Measurements from ENCODE around the gene DMAC2L. TPM values are rescaled to one million over a fixed set of nuclear protein-coding genes. Genes with fewer than 3 reads are reported as not detected.

DMAC2L gene
- total RNA-seq, 1 donor from 2014 or later, result 29.3 TPM

DNA sequence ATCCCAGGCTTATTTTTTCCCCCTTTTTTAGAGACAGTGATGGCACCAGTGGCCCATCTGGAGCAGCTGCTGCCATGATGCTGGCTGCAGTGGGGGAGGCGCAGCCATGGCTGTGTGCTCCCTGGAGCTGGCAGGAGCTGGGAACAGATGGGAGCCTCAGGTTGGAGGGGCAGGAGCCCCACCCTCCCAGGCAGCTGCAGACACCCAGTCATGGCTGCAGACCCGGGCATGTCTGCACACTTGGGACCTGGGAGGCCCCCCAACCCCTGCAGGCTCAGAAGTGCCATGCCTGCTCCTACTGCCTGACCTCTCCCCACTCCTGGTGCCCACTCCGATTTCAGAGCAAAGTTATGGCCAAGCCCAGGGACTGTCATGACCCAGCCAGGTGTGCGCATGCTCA, 59.4 kb downstream of the DMAC2L start:
- intact Hi-C loops (cut with DNase I), result no loop called here
- no peak for DNase-seq (ENCODE audit: low spot score)

DNA sequence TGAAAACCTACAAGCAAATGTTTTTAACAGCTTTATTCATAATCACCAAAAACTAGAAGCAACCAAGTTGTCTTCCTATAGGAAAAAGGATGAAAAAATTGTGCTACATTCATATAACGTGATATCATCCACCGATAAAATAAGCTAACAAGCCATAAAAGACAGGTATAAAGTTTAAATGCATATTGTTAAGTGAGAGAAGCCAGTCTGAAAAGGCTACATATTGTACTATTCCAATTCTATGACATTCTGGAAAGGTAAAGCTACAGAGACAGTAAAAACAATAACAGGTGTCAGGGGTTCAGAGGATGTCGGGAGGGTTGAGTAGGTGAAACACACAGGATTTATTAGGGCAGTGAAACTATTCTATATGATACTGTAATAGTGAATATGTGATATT, 61.8 kb downstream of the DMAC2L start:
- intact Hi-C loops (cut with DNase I), result no loop called here
- DNase-seq (ENCODE audit: low spot score), result no peak

DNA sequence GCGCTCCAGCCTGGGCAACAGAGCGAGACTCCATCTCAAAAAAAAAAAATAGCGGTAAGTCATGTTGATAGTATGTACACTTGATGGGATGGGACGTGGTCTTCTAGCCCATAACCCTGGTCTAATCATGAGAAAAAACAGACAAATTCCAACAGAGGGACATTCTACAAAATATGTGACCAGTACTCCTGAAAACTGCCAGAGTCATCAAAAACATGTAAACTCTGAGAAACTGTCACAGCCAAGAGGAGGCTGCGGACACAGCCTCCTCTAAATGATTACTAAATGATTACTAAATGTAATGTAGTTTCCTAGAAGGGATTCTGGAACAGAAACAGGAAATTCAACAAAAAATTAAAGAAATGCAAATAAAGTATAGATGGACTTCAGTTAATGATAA, 63.6 kb downstream of the DMAC2L start:
- intact Hi-C loops (cut with DNase I), result no loop called here
- no peak for DNase-seq (ENCODE audit: low spot score)

Small RNA genes lying within 50 kb of the gene (microRNA-seq; reads per million reads assigned to microRNA genes)
- gene MIR4504, result not detected

Other genes starting within 250 kb of the DMAC2L start
- 3.0 TPM for gene VCPKMT, start 195.8 kb upstream of the DMAC2L start, total RNA-seq
- 34.8 TPM for gene SOS2, start 80.7 kb upstream of the DMAC2L start, total RNA-seq
- 8.2 TPM for gene L2HGDH, start 95 bp upstream of the DMAC2L start, total RNA-seq
- 3.8 TPM for gene CDKL1, start 84.6 kb downstream of the DMAC2L start, total RNA-seq
- 19.1 TPM for gene MAP4K5, start 220.2 kb downstream of the DMAC2L start, total RNA-seq
- 1.5 TPM for gene ATL1, start 247.8 kb downstream of the DMAC2L start, total RNA-seq